ENCODE measurements around the gene FAM13C.

FAM13C gene

GRCh38 chr10:59283456-59284091 lies 78.8 kb downstream of the FAM13C start:
- H4K20me1 ChIP-seq (ENCODE audit: control insufficient read depth, insufficient read depth, low read depth, low read length), result no peaks in the 10 kb centered on the region
- H3K4me3 ChIP-seq (ENCODE audit: low read length), result no peak overlapping the region
- no peaks in the 10 kb centered on the region for H3K4me1 ChIP-seq (ENCODE audit: control insufficient read depth, low read length)
- H3K9me3 ChIP-seq (ENCODE audit: control insufficient read depth, insufficient read depth, low read length), result no peaks in the 10 kb centered on the region
- no peak overlapping the region for H3K27ac ChIP-seq (ENCODE audit: low read depth, low read length)
- no peaks in the 10 kb centered on the region for H3F3A ChIP-seq (ENCODE audit: control insufficient read depth, insufficient read depth)
- H3K27me3 ChIP-seq (ENCODE audit: control insufficient read depth, low read length), result no peaks in the 10 kb centered on the region
- H3K36me3 ChIP-seq (ENCODE audit: control insufficient read depth, low read length), result no peaks in the 10 kb centered on the region
- no peaks in the 10 kb centered on the region for H3K9me2 ChIP-seq (replicated peaks; ENCODE audit: control insufficient read depth, low read length)
- H3K79me2 ChIP-seq (ENCODE audit: control insufficient read depth, low read length), result no peaks in the 10 kb centered on the region
- no peak for TF ChIP-seq CTCF (IDR thresholded peaks at IDR 0.05; ENCODE audit: low read depth, low read length, poor library complexity, severe bottlenecking)
- no peak for TF ChIP-seq EZH2phosphoT487 (IDR thresholded peaks at IDR 0.05; ENCODE audit: borderline replicate concordance, low read length)
- H3K4me2 ChIP-seq (ENCODE audit: low read length), result no peak overlapping the region

- Histone ChIP-seq H3K27me3 (ENCODE audit: control insufficient read depth, low read length) (no peaks in the 10 kb centered on the region), H3K4me2 (ENCODE audit: low read length) (no peak overlapping the region), H3K79me2 (ENCODE audit: control insufficient read depth, low read length) (no peaks in the 10 kb centered on the region), H3K4me1 (ENCODE audit: control insufficient read depth, low read length) (no peaks in the 10 kb centered on the region), H3K4me3 (ENCODE audit: low read length) (no peak overlapping the region), H3F3A (ENCODE audit: control insufficient read depth, insufficient read depth) (no peaks in the 10 kb centered on the region), H3K9me2 (replicated peaks; ENCODE audit: control insufficient read depth, low read length) (no peaks in the 10 kb centered on the region), H4K20me1 (ENCODE audit: control insufficient read depth, insufficient read depth, low read depth, low read length) (no peaks in the 10 kb centered on the region), H3K9me3 (ENCODE audit: control insufficient read depth, insufficient read depth, low read length) (no peaks in the 10 kb centered on the region), H3K27ac (ENCODE audit: low read depth, low read length) (no peak overlapping the region), H3K36me3 (ENCODE audit: control insufficient read depth, low read length) (no peaks in the 10 kb centered on the region)
- TF ChIP-seq EZH2phosphoT487 (IDR thresholded peaks at IDR 0.05; ENCODE audit: borderline replicate concordance, low read length), result no peak
- no peak for TF ChIP-seq CTCF (IDR thresholded peaks at IDR 0.05; ENCODE audit: low read depth, low read length, poor library complexity, severe bottlenecking)
Measured at GRCh38 chr10:59281861-59282260, 80.5 kb downstream of the FAM13C start.

- Histone ChIP-seq H3K4me3 (ENCODE audit: low read length) (no peak overlapping the region), H3K36me3 (ENCODE audit: control insufficient read depth, low read length) (no peaks in the 10 kb centered on the region), H3K9me3 (ENCODE audit: control insufficient read depth, insufficient read depth, low read length) (no peaks in the 10 kb centered on the region), H3K4me2 (ENCODE audit: low read length) (no peak overlapping the region), H3K27me3 (ENCODE audit: control insufficient read depth, low read length) (no peaks in the 10 kb centered on the region), H3K4me1 (ENCODE audit: control insufficient read depth, low read length) (no peaks in the 10 kb centered on the region), H3F3A (ENCODE audit: control insufficient read depth, insufficient read depth) (no peaks in the 10 kb centered on the region), H4K20me1 (ENCODE audit: control insufficient read depth, insufficient read depth, low read depth, low read length) (no peaks in the 10 kb centered on the region), H3K79me2 (ENCODE audit: control insufficient read depth, low read length) (no peaks in the 10 kb centered on the region), H3K9me2 (replicated peaks; ENCODE audit: control insufficient read depth, low read length) (no peaks in the 10 kb centered on the region), H3K27ac (ENCODE audit: low read depth, low read length) (no peak overlapping the region)
- TF ChIP-seq EZH2phosphoT487 (IDR thresholded peaks at IDR 0.05; ENCODE audit: borderline replicate concordance, low read length) (no peak), CTCF (IDR thresholded peaks at IDR 0.05; ENCODE audit: low read depth, low read length, poor library complexity, severe bottlenecking) (no peak)
Measured at GRCh38 chr10:59279991-59280505, 82.3 kb downstream of the FAM13C start.

Data from DOHH2 (cell line).